Loucy (cell line): ENCODE results near the gene CCDC146.

ENCODE experiments used
- H2AFZ ChIP-seq: fragments of 200-600 bp; sonication (generic); 2 replicates; pipeline ENCODE4 v1.6.0; 2016; ENCODE audit warnings: antibody characterized with exemption, mild to moderate bottlenecking, low read length, moderate library complexity
- H3F3A ChIP-seq: fragments of 200-600 bp; 2 replicates; pipeline ENCODE4 v1.6.0; 2016; ENCODE audit warnings: antibody characterized with exemption, low read depth, mild to moderate bottlenecking
- H3K27me3 ChIP-seq: fragments of 200-600 bp; sonication (generic); 2 replicates; pipeline ENCODE4 v1.6.1; 2014; ENCODE audit warnings: low read length, mild to moderate bottlenecking; ENCODE audit not compliant: insufficient read depth, poor library complexity, severe bottlenecking
- H3K36me3 ChIP-seq: fragments of 200-600 bp; sonication (generic); 2 replicates; pipeline ENCODE4 v1.6.1; 2016; ENCODE audit warnings: low read length; ENCODE audit not compliant: insufficient read depth
- H3K4me1 ChIP-seq: fragments of 200-600 bp; sonication (generic); 2 replicates; pipeline ENCODE4 v1.5.1; 2014; ENCODE audit warnings: low read length, mild to moderate bottlenecking; ENCODE audit not compliant: insufficient read depth, poor library complexity, severe bottlenecking
- H3K4me2 ChIP-seq: fragments of 200-600 bp; sonication (generic); 2 replicates; pipeline ENCODE4 v1.6.0; 2014; ENCODE audit warnings: antibody characterized with exemption, low read length, low read depth, mild to moderate bottlenecking; ENCODE audit not compliant: poor library complexity, severe bottlenecking
- H3K4me3 ChIP-seq: fragments of 200-600 bp; sonication (generic); 2 replicates; pipeline ENCODE4 v1.5.1; 2014; ENCODE audit warnings: low read length, mild to moderate bottlenecking, mixed read lengths; ENCODE audit not compliant: poor library complexity, severe bottlenecking
- H3K79me2 ChIP-seq: fragments of 200-600 bp; sonication (generic); 2 replicates; pipeline ENCODE4 v1.6.1; 2014; ENCODE audit warnings: low read length; ENCODE audit not compliant: insufficient read depth
- H3K9ac ChIP-seq: fragments of 200-600 bp; sonication (generic); 2 replicates; pipeline ENCODE4 v1.6.0; 2014; ENCODE audit warnings: mild to moderate bottlenecking, low read depth, low read length, moderate library complexity; ENCODE audit not compliant: poor library complexity, severe bottlenecking
- H3K9me2 ChIP-seq: fragments of 200-600 bp; sonication (generic); replicated peaks from 2 replicates; pipeline ENCODE4 v1.6.1; 2016; ENCODE audit warnings: low read depth, low read length, mixed read lengths
- H3K9me3 ChIP-seq: fragments of 200-600 bp; sonication (generic); 2 replicates; pipeline ENCODE4 v1.6.1; 2014; ENCODE audit warnings: mild to moderate bottlenecking, antibody characterized with exemption, low read length, low read depth; ENCODE audit not compliant: insufficient read depth
- H4K20me1 ChIP-seq: fragments of 200-600 bp; sonication (generic); 2 replicates; pipeline ENCODE4 v1.6.0; 2014; ENCODE audit warnings: antibody characterized with exemption, low read length, mild to moderate bottlenecking; ENCODE audit not compliant: insufficient read depth, poor library complexity, severe bottlenecking
- CTCF ChIP-seq: fragments of 200-600 bp; sonication (generic); conservative IDR thresholded peaks from 2 replicates; pipeline ENCODE4 v1.5.1; 2014; ENCODE audit warnings: mild to moderate bottlenecking, antibody characterized with exemption, low read length
- EZH2phosphoT487 ChIP-seq: fragments of 200-600 bp; IDR thresholded peaks from 2 replicates; pipeline ENCODE4 v1.6.1; 2018; ENCODE audit warnings: antibody characterized with exemption, mild to moderate bottlenecking, moderate library complexity, borderline replicate concordance

CCDC146 gene

GRCh38 chr7:77200542-77200941 is 78.1 kb downstream of the CCDC146 start:
- Histone ChIP-seq H3K9me2 (no peaks in the 10 kb centered on the region), H3K4me2 (peak overlapping the region; percentile 69), H3K27me3 (no peaks in the 10 kb centered on the region), H3K9ac (peak overlapping the region; percentile 70), H2AFZ (0 out of 2 replicates have a peak overlapping the region, but pooled peaks have one; percentile 74), H3F3A (peaks cover 3% of the 10 kb centered on the region; the same call in 1 of the 2 replicates), H3K4me3 (peak overlapping the region; percentile 71), H3K79me2 (no peaks in the 10 kb centered on the region), H3K9me3 (no peaks in the 10 kb centered on the region), H3K36me3 (no peaks in the 10 kb centered on the region), H3K4me1 (peaks cover 51% of the 10 kb centered on the region), H4K20me1 (no peaks in the 10 kb centered on the region)
- TF ChIP-seq EZH2phosphoT487 (no peak), CTCF (no peak)

DNA sequence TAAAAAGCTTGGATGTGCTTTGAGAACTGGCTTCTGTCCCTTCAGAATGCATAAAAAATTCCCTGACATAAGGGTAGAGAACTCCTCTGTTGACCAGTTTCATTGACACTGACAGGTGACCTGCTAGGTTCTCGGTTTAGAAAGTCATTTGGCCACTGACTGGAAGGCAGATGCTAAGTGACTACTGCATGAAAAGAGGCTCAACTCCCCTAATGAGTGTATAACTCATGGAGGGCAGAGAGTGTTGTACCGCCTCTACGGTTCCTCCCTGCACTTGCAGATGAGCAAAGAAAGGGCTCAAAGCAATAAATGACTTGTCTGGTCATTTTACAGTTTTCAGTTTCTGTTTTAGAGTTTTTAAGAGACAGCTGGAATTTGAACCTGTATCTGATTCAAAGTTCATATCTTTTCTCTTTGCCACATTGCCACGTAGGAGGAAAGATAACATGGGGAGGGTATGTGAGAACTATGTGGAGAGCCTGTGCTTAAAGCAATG is 80.1 kb downstream of the CCDC146 start:
- Histone ChIP-seq H4K20me1 (no peaks in the 10 kb centered on the region), H3K4me1 (peaks cover 39% of the 10 kb centered on the region), H3K27me3 (no peaks in the 10 kb centered on the region), H3K4me3 (no peak overlapping the region), H3K36me3 (no peaks in the 10 kb centered on the region), H2AFZ (no peak overlapping the region), H3F3A (peaks cover 3% of the 10 kb centered on the region; the same call in 1 of the 2 replicates), H3K4me2 (no peak overlapping the region), H3K79me2 (no peaks in the 10 kb centered on the region), H3K9me2 (no peaks in the 10 kb centered on the region), H3K9me3 (no peaks in the 10 kb centered on the region), H3K9ac (no peak overlapping the region)
- TF ChIP-seq CTCF, result no peak
- no peak for TF ChIP-seq EZH2phosphoT487

DNA sequence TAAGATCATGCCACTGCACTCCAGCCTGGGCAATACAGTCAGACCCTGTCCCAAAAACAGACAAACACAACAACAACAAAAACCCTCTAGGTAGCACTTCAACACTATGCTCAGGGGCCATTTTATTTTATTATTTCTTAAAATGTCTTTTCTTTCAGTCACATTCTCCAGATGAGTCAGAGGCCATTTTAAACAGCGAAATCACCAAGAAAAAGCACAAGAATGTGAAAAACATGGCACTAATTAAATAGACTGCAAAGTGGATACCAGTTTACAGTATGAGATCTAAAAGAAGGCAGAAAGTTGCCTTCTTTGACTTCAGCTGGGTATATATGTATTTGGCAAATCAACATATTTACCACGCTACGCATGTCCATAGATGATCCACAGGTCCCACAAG is 83.3 kb downstream of the CCDC146 start:
- H3K27me3 ChIP-seq, result no peaks in the 10 kb centered on the region
- H4K20me1 ChIP-seq, result no peaks in the 10 kb centered on the region
- H3K36me3 ChIP-seq, result no peaks in the 10 kb centered on the region
- H2AFZ ChIP-seq, result no peak overlapping the region
- no peak overlapping the region for H3K4me3 ChIP-seq
- no peaks in the 10 kb centered on the region for H3K9me2 ChIP-seq
- no peaks in the 10 kb centered on the region for H3K79me2 ChIP-seq
- peaks cover 18% of the 10 kb centered on the region; the same call in 1 of the 2 replicates for H3K9me3 ChIP-seq
- H3K4me1 ChIP-seq, result peaks cover 11% of the 10 kb centered on the region
- no peaks in the 10 kb centered on the region for H3F3A ChIP-seq
- H3K4me2 ChIP-seq, result no peak overlapping the region
- H3K9ac ChIP-seq, result no peak overlapping the region
- TF ChIP-seq CTCF, result no peak
- no peak for TF ChIP-seq EZH2phosphoT487
